Smooth muscle cell (in vitro differentiated cells): ENCODE data around the gene HS3ST2. TPM values are rescaled to one million over a fixed set of nuclear protein-coding genes. Genes with fewer than 3 reads are reported as not detected.

Experiments used
- DNase-seq: peaks from one replicate; lab custom pipeline; 2025; ENCODE audit not compliant: unreplicated experiment; lab: John Stamatoyannopoulos, UW
- H2AFZ ChIP-seq: fragments of 200-600 bp; sonication (generic); 2 replicates; pipeline ENCODE4 v1.6.0; 2016; ENCODE audit warnings: antibody characterized with exemption, low read depth, mild to moderate bottlenecking
- H3F3A ChIP-seq: fragments of 200-600 bp; sonication (generic); 2 replicates; pipeline ENCODE4 v1.6.0; 2017; ENCODE audit warnings: antibody characterized with exemption, low read depth
- H3K27ac ChIP-seq: fragments of 200-600 bp; sonication (generic); 2 replicates; pipeline ENCODE4 v1.5.1; 2016; ENCODE audit warnings: low read depth, mild to moderate bottlenecking
- H3K27me3 ChIP-seq: fragments of 200-600 bp; sonication (generic); 2 replicates; pipeline ENCODE4 v1.6.1; 2016; ENCODE audit warnings: low read depth, mild to moderate bottlenecking
- H3K36me3 ChIP-seq: fragments of 200-600 bp; sonication (generic); 2 replicates; pipeline ENCODE4 v1.5.1; 2016; ENCODE audit warnings: low read depth
- H3K4me1 ChIP-seq: fragments of 200-600 bp; sonication (generic); 2 replicates; pipeline ENCODE4 v1.5.1; 2016; ENCODE audit warnings: low read depth
- H3K4me2 ChIP-seq: fragments of 200-600 bp; sonication (generic); 2 replicates; pipeline ENCODE4 v1.6.0; 2016; ENCODE audit warnings: mild to moderate bottlenecking
- H3K4me3 ChIP-seq: fragments of 200-600 bp; sonication (generic); 2 replicates; pipeline ENCODE4 v1.5.1; 2016; ENCODE audit warnings: mild to moderate bottlenecking
- H3K79me2 ChIP-seq: fragments of 200-600 bp; sonication (generic); 2 replicates; pipeline ENCODE4 v1.6.0; 2016; ENCODE audit warnings: low read depth, mild to moderate bottlenecking
- H3K9ac ChIP-seq: fragments of 200-600 bp; sonication (generic); 2 replicates; pipeline ENCODE4 v1.6.0; 2016; ENCODE audit warnings: low read depth
- H3K9me3 ChIP-seq: fragments of 200-600 bp; sonication (generic); replicated peaks from 2 replicates; pipeline ENCODE4 v1.5.1; 2016; ENCODE audit warnings: low read depth
- H4K20me1 ChIP-seq: fragments of 200-600 bp; sonication (generic); 2 replicates; pipeline ENCODE4 v1.6.0; 2016; ENCODE audit warnings: low read depth
- CTCF ChIP-seq: fragments of 200-600 bp; sonication (generic); IDR thresholded peaks from 2 replicates; pipeline ENCODE4 v1.5.1; 2017; ENCODE audit warnings: borderline replicate concordance, mild to moderate bottlenecking, antibody characterized with exemption; ENCODE audit not compliant: insufficient read depth, poor library complexity, severe bottlenecking
- WGBS: methylation state at CpG from one replicate; pipeline ENCODE4 v1.1.7; 2016; ENCODE audit warnings: low lambda C conversion rate; 5-methylcytosine and 5-hydroxymethylcytosine counted together
- polyA plus RNA-seq: library from polyadenylated mRNA; unstranded; fragments of >200 nt; fragmentation: Nextera tagmentation; extraction: Ambion mirVana; gene quantifications from 2 replicates; pipeline ENCODE4 v1.2.1, GENCODE V29; 2016
- total RNA-seq: library from RNA; depleted of rRNA; stranded (reverse); fragments of >200 nt; gene quantifications from 2 replicates; pipeline ENCODE4 v1.2.3, GENCODE V29; 2014

The HS3ST2 gene
- total and polyA plus RNA-seq, 2 experiments from 2014 or later, result not detected

- no peaks in the 10 kb centered on the region for H3K4me1 ChIP-seq
- H4K20me1 ChIP-seq, result no peaks in the 10 kb centered on the region
- no peak overlapping the region for H3K4me3 ChIP-seq
- no peaks in the 10 kb centered on the region for H3K79me2 ChIP-seq
- no peak overlapping the region for H2AFZ ChIP-seq
- no peak overlapping the region for H3K27ac ChIP-seq
- no peaks in the 10 kb centered on the region for H3F3A ChIP-seq
- no peak for DNase-seq
- no peak overlapping the region for H3K9ac ChIP-seq
- peaks cover 3% of the 10 kb centered on the region for H3K27me3 ChIP-seq
- H3K36me3 ChIP-seq, result no peaks in the 10 kb centered on the region
- TF ChIP-seq CTCF, result no peak
- WGBS, result 93% methylated on average over 25 of the region's 25 CpGs
- H3K9me3 ChIP-seq, result no peaks in the 10 kb centered on the region
- no peak overlapping the region for H3K4me2 ChIP-seq
Observed at GRCh38 chr16:22915003-22915402, 101.0 kb downstream of the HS3ST2 start.

GRCh38 chr16:22923491-22923890, 109.5 kb downstream of the HS3ST2 start:
- no peak overlapping the region for H3K4me2 ChIP-seq
- no peaks in the 10 kb centered on the region for H3K4me1 ChIP-seq
- H3K9me3 ChIP-seq, result no peaks in the 10 kb centered on the region
- H3K27ac ChIP-seq, result no peak overlapping the region
- TF ChIP-seq CTCF, result no peak
- 77% methylated on average over 3 of the region's 3 CpGs for WGBS
- no peak overlapping the region for H3K9ac ChIP-seq
- H3F3A ChIP-seq, result no peaks in the 10 kb centered on the region
- no peaks in the 10 kb centered on the region for H4K20me1 ChIP-seq
- no peaks in the 10 kb centered on the region for H3K79me2 ChIP-seq
- H2AFZ ChIP-seq, result no peak overlapping the region
- H3K27me3 ChIP-seq, result peaks cover 3% of the 10 kb centered on the region
- no peak for DNase-seq
- H3K4me3 ChIP-seq, result no peak overlapping the region
- H3K36me3 ChIP-seq, result no peaks in the 10 kb centered on the region

- H2AFZ ChIP-seq, result no peak overlapping the region
- H4K20me1 ChIP-seq, result no peaks in the 10 kb centered on the region
- no peaks in the 10 kb centered on the region for H3K9me3 ChIP-seq
- TF ChIP-seq CTCF, result no peak
- H3K27me3 ChIP-seq, result no peaks in the 10 kb centered on the region
- 80% methylated on average over 5 of the region's 5 CpGs for WGBS
- no peak overlapping the region for H3K9ac ChIP-seq
- H3K36me3 ChIP-seq, result no peaks in the 10 kb centered on the region
- DNase-seq, result no peak
- no peak overlapping the region for H3K4me2 ChIP-seq
- H3K4me1 ChIP-seq, result no peaks in the 10 kb centered on the region
- H3F3A ChIP-seq, result no peaks in the 10 kb centered on the region
- H3K4me3 ChIP-seq, result no peak overlapping the region
- H3K79me2 ChIP-seq, result no peaks in the 10 kb centered on the region
- no peak overlapping the region for H3K27ac ChIP-seq
Observed at GRCh38 chr16:22924492-22924891, 110.5 kb downstream of the HS3ST2 start.

GRCh38 chr16:22926105-22926751, 112.3 kb downstream of the HS3ST2 start:
- no peak overlapping the region for H3K4me3 ChIP-seq
- H3K9ac ChIP-seq, result no peak overlapping the region
- no peaks in the 10 kb centered on the region for H3K4me1 ChIP-seq
- WGBS, result 75% methylated on average over 10 of the region's 10 CpGs
- no peak overlapping the region for H3K27ac ChIP-seq
- no peak overlapping the region for H2AFZ ChIP-seq
- H3K4me2 ChIP-seq, result no peak overlapping the region
- H4K20me1 ChIP-seq, result no peaks in the 10 kb centered on the region
- H3K79me2 ChIP-seq, result no peaks in the 10 kb centered on the region
- no peaks in the 10 kb centered on the region for H3K9me3 ChIP-seq
- no peaks in the 10 kb centered on the region for H3F3A ChIP-seq
- H3K36me3 ChIP-seq, result no peaks in the 10 kb centered on the region
- TF ChIP-seq CTCF, result no peak
- no peak for DNase-seq
- H3K27me3 ChIP-seq, result no peaks in the 10 kb centered on the region
